Progenitor cell of endocrine pancreas (in vitro differentiated cells): ENCODE results near the gene TSTD1. TPM values are rescaled to one million over a fixed set of nuclear protein-coding genes. Genes with fewer than 3 reads are reported as not detected.

Experiments
- DNase-seq: peaks from one replicate; pipeline ENCODE4 v3.0.0; 2021; ENCODE audit warnings: low spot score; ENCODE audit not compliant: unreplicated experiment
- H3K27ac Mint-ChIP-seq: 2 replicates; pipeline ENCODE4 v1.8.0; 2021; ENCODE audit warnings: mild to moderate bottlenecking, moderate library complexity, mixed read lengths
- H3K27me3 Mint-ChIP-seq: 2 replicates; pipeline ENCODE4 v1.8.0; 2021; ENCODE audit warnings: mixed read lengths
- H3K36me3 Mint-ChIP-seq: 2 replicates; pipeline ENCODE4 v1.8.0; 2022; ENCODE audit warnings: mixed read lengths; ENCODE audit not compliant: insufficient read depth
- H3K4me1 Mint-ChIP-seq: 2 replicates; pipeline ENCODE4 v1.8.0; 2021; ENCODE audit warnings: low read depth, mixed read lengths
- H3K4me3 Mint-ChIP-seq: 2 replicates; pipeline ENCODE4 v1.8.0; 2021; ENCODE audit warnings: low read depth, mild to moderate bottlenecking, moderate library complexity, mixed read lengths
- H3K9me3 Mint-ChIP-seq: 2 replicates; pipeline ENCODE4 v1.8.0; 2021; ENCODE audit warnings: low read depth, mixed read lengths
- CTCF ChIP-seq: fragments of 200-600 bp; sonication (generic); IDR thresholded peaks from one replicate; pipeline ENCODE4 v1.5.0; 2021; ENCODE audit warnings: antibody characterized with exemption, mild to moderate bottlenecking; ENCODE audit not compliant: unreplicated experiment
- total RNA-seq: library from RNA; stranded (reverse); gene quantifications from 2 replicates; pipeline ENCODE4 v1.2.1, GENCODE V29; 2021

The TSTD1 gene
- total RNA-seq, 1 donor from 2014 or later = 54.7 TPM

DNA sequence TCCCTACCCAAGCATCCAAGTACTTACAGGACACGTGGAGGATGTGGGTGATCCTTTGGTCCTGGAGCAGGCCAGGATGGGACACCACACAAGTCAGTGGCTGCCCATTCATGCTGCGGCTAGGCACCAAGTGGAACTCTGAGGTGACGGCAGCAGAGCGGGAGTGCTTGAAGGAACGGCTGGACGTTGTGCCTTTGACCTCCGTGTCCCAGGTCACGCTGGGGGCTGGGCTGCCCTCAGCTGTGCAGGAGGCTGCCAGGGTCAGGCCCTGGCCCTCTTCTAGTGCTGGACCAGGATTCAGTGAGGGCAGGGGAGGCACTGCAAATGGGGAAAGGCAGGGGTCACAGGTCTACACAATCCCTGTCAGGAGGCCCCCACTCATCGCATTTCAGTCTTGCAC lies 38.7 kb upstream of the TSTD1 start:
- Mint-ChIP-seq H3K4me3 (no peak overlapping the region), H3K27me3 (no peaks in the 10 kb centered on the region), H3K4me1 (peaks cover 3% of the 10 kb centered on the region), H3K36me3 (no peaks in the 10 kb centered on the region), H3K27ac (no peak overlapping the region), H3K9me3 (no peaks in the 10 kb centered on the region)
- no peak for DNase-seq
- TF ChIP-seq CTCF = no peak

DNA sequence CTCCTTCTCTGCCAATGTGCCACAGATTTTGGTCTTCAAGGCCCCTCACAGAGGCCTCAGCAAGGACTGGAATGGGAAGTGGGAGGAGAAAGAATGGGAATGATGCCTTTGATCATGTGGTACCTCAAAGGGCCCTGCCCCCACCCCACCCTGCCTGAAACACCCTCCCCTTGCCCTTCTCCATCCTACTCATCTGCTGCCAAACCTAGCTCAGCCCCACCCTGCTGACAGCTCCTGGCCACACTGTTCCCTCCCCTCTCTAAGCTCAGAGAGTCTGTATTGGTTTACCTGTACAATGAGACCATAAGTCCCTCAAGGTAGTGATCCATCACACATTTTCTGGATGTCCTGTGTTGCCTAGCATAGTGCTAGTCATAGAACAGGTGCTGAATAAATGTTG lies 37.6 kb upstream of the TSTD1 start:
- no peak overlapping the region for H3K4me3 Mint-ChIP-seq
- peaks cover 7% of the 10 kb centered on the region for H3K4me1 Mint-ChIP-seq
- no peaks in the 10 kb centered on the region for H3K36me3 Mint-ChIP-seq
- no peaks in the 10 kb centered on the region for H3K9me3 Mint-ChIP-seq
- no peak for TF ChIP-seq CTCF
- H3K27ac Mint-ChIP-seq = no peak overlapping the region
- H3K27me3 Mint-ChIP-seq = no peaks in the 10 kb centered on the region
- no peak for DNase-seq

GRCh38 chr1:161074676-161075368 lies 36.1 kb upstream of the TSTD1 start:
- Mint-ChIP-seq H3K27me3 (no peaks in the 10 kb centered on the region), H3K4me1 (peaks cover 7% of the 10 kb centered on the region), H3K4me3 (no peak overlapping the region), H3K9me3 (no peaks in the 10 kb centered on the region), H3K36me3 (no peaks in the 10 kb centered on the region), H3K27ac (no peak overlapping the region)
- TF ChIP-seq CTCF = no peak
- DNase-seq = no peak

DNA sequence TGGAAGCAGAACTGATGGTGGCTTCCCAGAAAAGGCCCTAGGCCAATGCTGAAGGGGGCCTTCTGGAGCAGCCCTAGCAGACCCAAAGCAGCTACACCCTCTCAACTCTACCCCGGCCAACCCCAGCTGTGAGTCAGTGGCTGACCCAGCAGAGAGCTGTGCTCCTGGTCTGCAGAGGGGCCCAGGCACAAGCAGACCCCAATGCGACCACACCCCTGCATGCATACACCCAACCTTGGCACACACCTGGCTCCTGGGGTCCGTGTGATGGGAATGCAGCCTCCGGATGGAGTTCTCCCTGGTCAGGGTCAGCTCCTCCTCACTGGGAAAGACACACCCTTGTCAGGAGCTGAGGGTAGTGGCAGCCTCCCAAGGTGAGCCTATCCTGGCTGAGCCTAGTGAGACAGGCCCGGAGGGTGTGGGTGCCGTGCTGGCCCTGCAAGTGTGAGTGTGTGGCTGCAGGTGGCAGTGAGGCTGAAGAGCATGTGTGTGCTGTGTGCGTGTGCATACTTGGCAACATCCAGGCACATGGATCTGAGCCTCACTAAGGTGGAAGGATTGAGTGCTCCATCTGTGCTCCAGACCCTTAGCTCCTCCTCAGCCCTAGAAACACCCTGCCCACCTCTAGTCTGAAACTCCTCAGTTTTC lies 34.8 kb upstream of the TSTD1 start:
- Mint-ChIP-seq H3K4me3 (no peak overlapping the region), H3K4me1 (peaks cover 7% of the 10 kb centered on the region), H3K27me3 (no peaks in the 10 kb centered on the region), H3K9me3 (no peaks in the 10 kb centered on the region), H3K27ac (peak overlapping the region; percentile 45), H3K36me3 (no peaks in the 10 kb centered on the region)
- no peak for TF ChIP-seq CTCF
- no peak for DNase-seq

- TF ChIP-seq CTCF = no peak
- Mint-ChIP-seq H3K36me3 (no peaks in the 10 kb centered on the region), H3K27me3 (no peaks in the 10 kb centered on the region), H3K9me3 (no peaks in the 10 kb centered on the region), H3K4me1 (peaks cover 7% of the 10 kb centered on the region), H3K4me3 (no peak overlapping the region), H3K27ac (peak overlapping the region; percentile 45)
- DNase-seq = no peak
Measured at GRCh38 chr1:161072751-161073449, 34.1 kb upstream of the TSTD1 start.
